IMR-90 (cell line): Measurements from ENCODE around the gene CD7. TPM values are rescaled to one million over a fixed set of nuclear protein-coding genes. Genes with fewer than 3 reads are reported as not detected.

Source experiments
- ATAC-seq: fragments of 200-7000 bp; cut with Tn5 transposase; 2 replicates; pipeline ENCODE4 v1.9.1; 2020; ENCODE audit warnings: low read depth, mild to moderate bottlenecking, moderate library complexity
- BruUV-seq: library from RNA; stranded (reverse); fragments of 400-500 nt; replicated peaks from 2 replicates; lab custom pipeline; 2021; lab: Mats Ljungman, UMichigan
- CTCF ChIA-PET: fragments of 300-600 bp; formaldehyde crosslinking; extraction: SDS; loops from one replicate; lab custom pipeline; 2021; ENCODE audit warnings: antibody characterized with exemption; lab: Yijun Ruan, JAX
- POLR2A ChIA-PET: fragments of 300-600 bp; sonication (Branson Sonifier 250); formaldehyde crosslinking; loops from one replicate; lab custom pipeline; 2022; ENCODE audit warnings: antibody characterized with exemption; ENCODE audit not compliant: unreplicated experiment; lab: Charles Lee
- DNase-seq: peaks from one replicate; pipeline ENCODE4 v3.0.0; 2013
- H2AFZ ChIP-seq: replicated peaks from 2 replicates; pipeline ENCODE3; 2013; ENCODE audit warnings: low read length, mild to moderate bottlenecking; ENCODE audit not compliant: poor library complexity
- H2AK5ac ChIP-seq: 2 replicates; pipeline ENCODE4 v1.6.1; 2013; ENCODE audit warnings: low read depth, low read length, inconsistent platforms
- H2AK9ac ChIP-seq: replicated peaks from 2 replicates; pipeline ENCODE3; 2013; ENCODE audit warnings: mild to moderate bottlenecking, low read depth, low read length, moderate library complexity; ENCODE audit not compliant: poor library complexity
- H2BK120ac ChIP-seq: 2 replicates; pipeline ENCODE4 v1.6.1; 2013; ENCODE audit warnings: low read depth, low read length, inconsistent platforms
- H2BK15ac ChIP-seq: 3 replicates; pipeline ENCODE4 v1.6.1; 2013; ENCODE audit warnings: low read depth, low read length, inconsistent platforms
- H2BK20ac ChIP-seq: 2 replicates; pipeline ENCODE4 v1.6.1; 2013; ENCODE audit warnings: low read depth, mild to moderate bottlenecking, inconsistent platforms, low read length, moderate library complexity
- H2BK5ac ChIP-seq: 2 replicates; pipeline ENCODE4 v1.6.1; 2013; ENCODE audit warnings: mild to moderate bottlenecking, low read depth, low read length, inconsistent platforms; ENCODE audit not compliant: poor library complexity, severe bottlenecking
- H3K14ac ChIP-seq: replicated peaks from 2 replicates; pipeline ENCODE4 v1.6.1; 2013; ENCODE audit warnings: low read depth, low read length, inconsistent platforms
- H3K18ac ChIP-seq: 2 replicates; pipeline ENCODE4 v1.6.1; 2013; ENCODE audit warnings: low read depth, low read length, control low read depth
- H3K23ac ChIP-seq: 2 replicates; pipeline ENCODE4 v1.6.1; 2013; ENCODE audit warnings: low read depth, low read length, inconsistent platforms
- H3K27ac ChIP-seq: 2 replicates; pipeline ENCODE4 v1.5.1; 2013; ENCODE audit warnings: mild to moderate bottlenecking, control low read depth, low read length; ENCODE audit not compliant: insufficient read depth
- H3K27me3 ChIP-seq: 2 replicates; pipeline ENCODE4 v1.6.1; 2013; ENCODE audit warnings: low read length; ENCODE audit not compliant: control insufficient read depth, insufficient read depth
- H3K36me3 ChIP-seq: 2 replicates; pipeline ENCODE4 v1.6.1; 2013; ENCODE audit warnings: low read length, mixed read lengths; ENCODE audit not compliant: control insufficient read depth, insufficient read depth
- H3K4ac ChIP-seq: 2 replicates; pipeline ENCODE4 v1.6.1; 2013; ENCODE audit warnings: low read depth, low read length, inconsistent platforms
- H3K4me1 ChIP-seq: 2 replicates; pipeline ENCODE4 v1.6.1; 2013; ENCODE audit warnings: low read length, mixed read lengths; ENCODE audit not compliant: control insufficient read depth, insufficient read depth
- H3K4me2 ChIP-seq: 2 replicates; pipeline ENCODE4 v1.6.1; 2013; ENCODE audit warnings: low read depth, mild to moderate bottlenecking, control low read depth, low read length, moderate library complexity
- H3K4me3 ChIP-seq: 2 replicates; pipeline ENCODE4 v1.5.1; 2013; ENCODE audit warnings: low read depth, mild to moderate bottlenecking, control low read depth, low read length, moderate library complexity; ENCODE audit not compliant: insufficient read depth
- H3K56ac ChIP-seq: 2 replicates; pipeline ENCODE4 v1.6.1; 2013; ENCODE audit warnings: low read length, inconsistent platforms; ENCODE audit not compliant: insufficient read depth; ENCODE audit errors: extremely low read depth
- H3K79me1 ChIP-seq, 2 experiments: 2 replicates each; pipeline ENCODE4 v1.6.1; 2013; ENCODE audit warnings: low read length in 2 of 2, inconsistent platforms in 1 of 2, low read depth in 1 of 2
- H3K9ac ChIP-seq: 2 replicates; pipeline ENCODE4 v1.6.1; 2013; ENCODE audit warnings: low read depth, low read length, control low read depth
- H3K9me1 ChIP-seq: 2 replicates; pipeline ENCODE4 v1.6.1; 2013; ENCODE audit warnings: low read length, inconsistent platforms; ENCODE audit not compliant: insufficient read depth
- H3K9me3 ChIP-seq: 2 replicates; pipeline ENCODE4 v1.6.1; 2013; ENCODE audit warnings: low read length; ENCODE audit not compliant: control insufficient read depth, insufficient read depth
- H4K20me1 ChIP-seq: 2 replicates; pipeline ENCODE4 v1.6.1; 2013; ENCODE audit warnings: low read length, inconsistent platforms; ENCODE audit not compliant: insufficient read depth
- H4K5ac ChIP-seq: 2 replicates; pipeline ENCODE4 v1.6.1; 2013; ENCODE audit warnings: mild to moderate bottlenecking, low read depth, low read length, control low read depth
- H4K8ac ChIP-seq, 2 experiments: 2 replicates each; pipeline ENCODE4 v1.6.1; 2013; ENCODE audit warnings: low read depth in 2 of 2, low read length in 2 of 2, control low read depth in 1 of 2, inconsistent platforms in 1 of 2
- H4K91ac ChIP-seq: 2 replicates; pipeline ENCODE4 v1.6.1; 2013; ENCODE audit warnings: low read depth, low read length, inconsistent platforms; ENCODE audit not compliant: insufficient read depth
- ELK1 ChIP-seq: fragments of 150-350 bp; IDR thresholded peaks from 2 replicates; pipeline ENCODE4 v1.6.1; 2016; ENCODE audit warnings: low read depth, mild to moderate bottlenecking, low read length, moderate library complexity, borderline replicate concordance
- FOS ChIP-seq: fragments of 150-350 bp; IDR thresholded peaks from 2 replicates; pipeline ENCODE4 v1.6.1; 2016; ENCODE audit warnings: low read depth, low read length
- POLR2A ChIP-seq: IDR thresholded peaks from 2 replicates; pipeline ENCODE4 v1.6.1; 2012; ENCODE audit warnings: mild to moderate bottlenecking, low read depth, low read length
- RAD21 ChIP-seq: IDR thresholded peaks from 2 replicates; pipeline ENCODE4 v1.6.1; 2012; ENCODE audit warnings: low read length, improper control_type of control experiment
- RCOR1 ChIP-seq: IDR thresholded peaks from 2 replicates; pipeline ENCODE4 v1.6.1; 2012; ENCODE audit warnings: mild to moderate bottlenecking, low read length, improper control_type of control experiment; ENCODE audit not compliant: insufficient replicate concordance
- WGBS, 2 experiments: methylation state at CpG; one replicate each; pipeline versions ENCODE4 v1.1.5 to v1.1.7; 2013; ENCODE audit warnings: missing lambda C conversion rate in 2 of 2; ENCODE audit not compliant: insufficient read length in 1 of 2; ENCODE audit errors: extremely low coverage in 2 of 2; 5-methylcytosine and 5-hydroxymethylcytosine counted together
- dilution Hi-C: fragments of 300-500 bp; cut with HindIII; formaldehyde crosslinking; loops from one replicate; pipeline ENCODE4 v1.14.3; 2018; ENCODE audit warnings: low sequenced_read_pairs; ENCODE audit not compliant: unreplicated experiment
- in situ Hi-C: fragments of 300-500 bp; cut with MboI; formaldehyde crosslinking; loops from 3 replicates; pipeline ENCODE4 v1.14.3; 2019; ENCODE audit warnings: low sequenced_read_pairs, inconsistent platforms, mixed read lengths
- intact Hi-C: fragments of 100-400 bp; cut with micrococcal nuclease; formaldehyde crosslinking; loops from 2 replicates; pipeline ENCODE4 v1.10.0; 2022
- polyA plus RNA-seq, 3 experiments: library from polyadenylated mRNA; depleted of rRNA; stranded (reverse); fragments of >200 nt; gene quantifications; 2 replicates each; pipeline ENCODE4 v1.2.3, GENCODE V29; 2012; ENCODE audit warnings: low replicate concordance in 1 of 3
- total RNA-seq: library from RNA; depleted of rRNA; stranded (reverse); fragments of >200 nt; gene quantifications from 2 replicates; pipeline ENCODE4 v1.2.3, GENCODE V29; 2012

CD7 gene
- total and polyA plus RNA-seq, 2 of the 4 experiments (the other 2 are of a cell fraction): not detected

GRCh38 chr17:82328141-82328993 lies 11.0 kb upstream of the CD7 start (continued):
- TF ChIP-seq ELK1 (no peak), RAD21 (no peak)

GRCh38 chr17:82327757-82328140 lies 10.3 kb upstream of the CD7 start:
- 62% methylated on average over 5 of the region's 16 CpGs; no CpG with 5 or more reads in 1 of the 2 experiments for WGBS, 2 experiments
- H3K4me1 ChIP-seq: peaks cover 10% of the 10 kb centered on the region
- H2BK5ac ChIP-seq: no peak overlapping the region
- no peaks in the 10 kb centered on the region for H3K9me3 ChIP-seq
- no peak overlapping the region for H3K9ac ChIP-seq
- DNase-seq (no peak), ATAC-seq (no peak)
- no peak overlapping the region for H3K18ac ChIP-seq
- no peak overlapping the region for H2BK20ac ChIP-seq
- H3K23ac ChIP-seq: no peak overlapping the region
- H3K79me1 ChIP-seq: no peaks in the 10 kb centered on the region
- no peak overlapping the region for H2BK120ac ChIP-seq
- no peak overlapping the region for H3K4me3 ChIP-seq
- H3K14ac ChIP-seq: no peak overlapping the region
- peak overlapping the region; percentile 16 for H2AK9ac ChIP-seq
- H2AK5ac ChIP-seq: peak overlapping the region; percentile 7; the same call in 1 of the 2 replicates
- POLR2A ChIA-PET: no interaction called here
- intact Hi-C loops (loop anchor here (10.0 kb wide), 1 partner anchor 293 kb away; the partner anchor contains the start of genes DCXR and RAC3), dilution Hi-C loops (no loop called here), in situ Hi-C loops (no loop called here)
- H3K36me3 ChIP-seq: no peaks in the 10 kb centered on the region
- H4K20me1 ChIP-seq: no peaks in the 10 kb centered on the region
- H3K27ac ChIP-seq: no peak overlapping the region
- H4K91ac ChIP-seq: no peak overlapping the region
- no peak overlapping the region for H3K4ac ChIP-seq
- CTCF ChIA-PET: no interaction called here
- H3K4me2 ChIP-seq: no peak overlapping the region
- no peak overlapping the region for H4K8ac ChIP-seq
- no TSS peak for BruUV-seq
- no peaks in the 10 kb centered on the region for H3K9me1 ChIP-seq
- no peak overlapping the region for H3K56ac ChIP-seq
- H2BK15ac ChIP-seq: no peak overlapping the region
- H3K27me3 ChIP-seq: peaks cover 10% of the 10 kb centered on the region
- H4K5ac ChIP-seq: no peak overlapping the region
- peak overlapping the region; percentile 21 for H2AFZ ChIP-seq
- TF ChIP-seq POLR2A (no peak), ELK1 (no peak), RCOR1 (no peak), RAD21 (no peak), FOS (no peak)
